Measurements from ENCODE around the gene TCEAL5. TPM values are rescaled to one million over a fixed set of nuclear protein-coding genes. Genes with fewer than 3 reads are reported as not detected.

The TCEAL5 gene
- total RNA-seq, 1 donor from 2014 or later = not detected

DNA sequence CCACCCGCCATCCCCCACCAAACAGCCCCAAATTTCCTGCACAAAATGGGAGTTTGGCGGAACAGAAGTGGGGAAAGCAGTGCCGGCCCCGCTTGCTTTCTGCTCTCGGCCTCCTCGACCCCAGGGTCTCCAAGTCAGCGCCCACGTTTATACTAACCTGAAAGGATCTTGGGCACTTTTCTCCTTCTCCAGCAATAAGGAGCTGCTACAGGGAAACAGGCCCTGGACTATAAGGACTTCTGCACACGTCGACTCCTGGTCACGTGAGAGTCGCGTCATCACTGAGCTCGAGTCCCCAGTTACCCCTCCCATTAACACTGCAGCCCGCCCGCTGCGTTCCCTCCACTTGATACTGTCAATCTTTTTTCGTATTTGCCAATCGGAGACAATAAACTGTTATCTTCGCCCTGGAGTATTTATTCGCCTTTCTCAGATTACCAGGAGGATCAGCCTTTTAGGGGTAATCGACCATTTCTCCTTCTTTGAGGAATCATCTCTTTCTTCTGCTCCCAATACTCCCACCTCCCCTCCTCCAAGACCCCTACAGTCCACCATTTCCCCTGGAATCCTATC is 21.5 kb downstream of the TCEAL5 start, which contains the start of gene TCEAL8:
TCEAL8 (minus strand) TSS at position 235 of the 573 bp plus-strand sequence. CDS start 1,176 bp downstream, outside the sequence.
- peak; percentile 45 to 90 for DNase-seq (ENCODE audit: low spot score in 2 of 2)
- Histone ChIP-seq H3K9me3 (no peaks in the 10 kb centered on the region), H3K4me3 (peak within 1 kb of the TSS; percentile 56 to 73), H3K4me1 (peaks cover 0 to 4% of the 10 kb centered on the region in 2 donors), H3K27me3 (no peaks in the 10 kb centered on the region), H3K27ac (peak within 1 kb of the TSS; percentile 76 to 83), H3K36me3 (no peaks in the 10 kb centered on the region)
- TF ChIP-seq, protein P1, sequence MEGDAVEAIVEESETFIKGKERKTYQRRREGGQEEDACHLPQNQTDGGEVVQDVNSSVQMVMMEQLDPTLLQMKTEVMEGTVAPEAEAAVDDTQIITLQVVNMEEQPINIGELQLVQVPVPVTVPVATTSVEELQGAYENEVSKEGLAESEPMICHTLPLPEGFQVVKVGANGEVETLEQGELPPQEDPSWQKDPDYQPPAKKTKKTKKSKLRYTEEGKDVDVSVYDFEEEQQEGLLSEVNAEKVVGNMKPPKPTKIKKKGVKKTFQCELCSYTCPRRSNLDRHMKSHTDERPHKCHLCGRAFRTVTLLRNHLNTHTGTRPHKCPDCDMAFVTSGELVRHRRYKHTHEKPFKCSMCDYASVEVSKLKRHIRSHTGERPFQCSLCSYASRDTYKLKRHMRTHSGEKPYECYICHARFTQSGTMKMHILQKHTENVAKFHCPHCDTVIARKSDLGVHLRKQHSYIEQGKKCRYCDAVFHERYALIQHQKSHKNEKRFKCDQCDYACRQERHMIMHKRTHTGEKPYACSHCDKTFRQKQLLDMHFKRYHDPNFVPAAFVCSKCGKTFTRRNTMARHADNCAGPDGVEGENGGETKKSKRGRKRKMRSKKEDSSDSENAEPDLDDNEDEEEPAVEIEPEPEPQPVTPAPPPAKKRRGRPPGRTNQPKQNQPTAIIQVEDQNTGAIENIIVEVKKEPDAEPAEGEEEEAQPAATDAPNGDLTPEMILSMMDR (IDR thresholded peaks at IDR 0.05) = no peak
- intact Hi-C loops (cut with DNase I) = loop anchor here (1.0 to 2.0 kb wide), 2 partner anchors 40 to 56 kb away; partner anchors contain the start of genes BEX2 and BEX4

DNA sequence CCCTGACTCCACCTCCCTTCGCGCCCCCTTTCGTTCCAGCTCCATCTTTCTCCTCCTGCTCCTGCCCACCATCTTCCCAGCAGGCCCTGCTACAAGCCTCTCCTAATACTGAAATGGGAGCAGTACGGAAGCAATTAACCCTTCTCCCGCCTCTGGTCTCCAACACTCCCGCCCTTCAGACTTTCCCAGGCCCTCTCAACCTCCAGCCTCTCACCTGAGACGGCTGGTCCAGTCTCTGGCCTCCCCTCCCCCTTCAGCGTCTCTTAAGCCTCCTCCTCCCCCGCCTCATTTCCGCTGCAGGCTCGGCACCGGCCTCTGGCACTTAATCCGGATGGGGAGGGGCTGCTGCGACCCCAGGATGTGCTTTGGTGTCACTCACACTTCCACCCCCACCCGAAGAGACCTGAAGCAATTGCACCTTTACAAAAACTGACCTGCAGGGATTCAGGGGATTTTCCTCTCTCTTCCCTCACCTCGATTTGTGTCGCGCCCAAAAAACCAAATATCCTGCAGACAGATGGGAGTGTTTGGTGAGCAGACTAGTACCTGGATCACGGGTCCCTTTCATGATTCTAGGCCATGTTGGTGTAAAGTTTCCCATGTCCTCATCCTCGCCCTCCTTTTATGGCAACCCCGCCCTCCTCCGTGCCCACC is 22.3 kb downstream of the TCEAL5 start:
- TF ChIP-seq, protein P1 (IDR thresholded peaks at IDR 0.05) = no peak

DNA sequence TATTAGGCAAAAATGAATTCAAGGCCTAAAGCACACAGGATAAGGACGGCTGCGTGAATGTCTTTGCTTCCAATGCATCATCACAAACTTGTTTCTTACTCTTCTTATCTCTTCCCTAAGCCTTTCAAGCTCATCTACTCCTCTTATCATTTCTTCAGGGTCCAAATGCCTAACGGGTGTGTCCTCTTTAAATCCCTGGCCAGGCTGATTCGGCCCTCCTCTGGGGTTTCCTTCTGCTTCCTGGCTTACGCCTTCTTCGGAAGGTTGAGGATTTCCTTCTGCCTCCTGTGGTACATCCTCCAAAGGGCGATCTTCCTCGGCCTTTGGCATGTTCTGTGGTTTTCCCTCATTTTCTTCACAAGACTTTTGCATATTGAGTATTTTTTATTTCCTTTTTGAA is 22.9 kb downstream of the TCEAL5 start:
- DNase-seq (ENCODE audit: low spot score in 2 of 2) = no peak
- Histone ChIP-seq H3K27me3 (no peaks in the 10 kb centered on the region), H3K9me3 (no peaks in the 10 kb centered on the region), H3K27ac (peak overlapping the region; percentile 76 to 83), H3K4me3 (peak overlapping the region; percentile 56 to 73), H3K36me3 (no peaks in the 10 kb centered on the region), H3K4me1 (peaks cover 0 to 4% of the 10 kb centered on the region in 2 donors)
- intact Hi-C loops (cut with DNase I) = loop anchor here (2.0 kb wide), 1 partner anchor 57 kb away; the partner anchor contains the start of gene BEX2
- TF ChIP-seq, protein P1 (IDR thresholded peaks at IDR 0.05) = no peak

More for the DNA sequence above, 22.3 kb downstream of the TCEAL5 start:
- no peak for DNase-seq (ENCODE audit: low spot score in 2 of 2)
- Histone ChIP-seq H3K27me3 (no peaks in the 10 kb centered on the region), H3K36me3 (no peaks in the 10 kb centered on the region), H3K4me1 (peaks cover 0 to 4% of the 10 kb centered on the region in 2 donors), H3K27ac (peak overlapping the region; percentile 76 to 83), H3K9me3 (no peaks in the 10 kb centered on the region), H3K4me3 (peak overlapping the region; percentile 56 to 73)
- intact Hi-C loops (cut with DNase I) = loop anchor here (2.0 kb wide), 1 partner anchor 57 kb away; the partner anchor contains the start of gene BEX2

DNA sequence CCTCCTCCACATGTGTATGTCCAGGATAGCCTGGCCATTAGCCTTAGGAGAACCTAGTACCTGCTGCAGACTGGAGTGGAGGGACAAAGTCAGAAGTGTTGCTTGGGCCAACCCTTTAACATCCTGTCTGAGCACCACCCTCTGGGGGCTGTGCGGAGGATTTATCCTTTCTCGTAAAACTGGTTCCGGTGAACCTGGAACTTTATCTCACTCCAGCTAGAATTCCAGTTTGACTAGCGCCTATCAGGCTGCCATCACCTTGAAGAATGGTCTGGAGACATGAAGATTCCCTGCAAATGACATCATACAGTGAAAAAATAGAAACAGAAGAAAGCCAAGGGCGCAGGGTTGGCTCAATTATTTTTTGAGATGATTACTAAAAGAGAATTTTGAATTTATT is 25.6 kb downstream of the TCEAL5 start:
- H3K4me1 ChIP-seq = peaks cover 0 to 4% of the 10 kb centered on the region in 2 donors
- no peak overlapping the region for H3K4me3 ChIP-seq
- no peak overlapping the region for H3K27ac ChIP-seq
- TF ChIP-seq, protein P1 (IDR thresholded peaks at IDR 0.05) = no peak
- DNase-seq (ENCODE audit: low spot score in 2 of 2) = no peak
- H3K27me3 ChIP-seq = no peaks in the 10 kb centered on the region
- intact Hi-C loops (cut with DNase I) = no loop called here
- no peaks in the 10 kb centered on the region for H3K9me3 ChIP-seq
- no peaks in the 10 kb centered on the region for H3K36me3 ChIP-seq

DNA sequence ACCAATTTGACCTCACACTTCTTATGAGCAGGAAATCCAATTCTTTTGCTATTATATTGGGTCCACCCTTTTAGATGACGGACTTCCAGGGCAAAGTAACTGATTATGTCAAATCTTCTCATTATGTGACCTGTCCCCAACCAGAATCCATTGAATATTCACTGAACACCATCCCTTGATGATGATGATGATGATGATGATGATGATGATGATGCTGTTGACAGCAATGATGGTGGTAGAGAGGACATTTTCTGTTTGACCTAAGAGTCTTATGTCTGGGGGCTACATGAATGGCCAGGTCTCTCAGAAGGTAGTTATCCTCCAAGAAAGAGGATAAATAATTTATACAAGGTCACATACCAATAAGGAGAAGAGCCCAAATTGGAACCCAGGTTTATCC is 26.7 kb downstream of the TCEAL5 start:
- H3K27me3 ChIP-seq = no peaks in the 10 kb centered on the region
- H3K4me3 ChIP-seq = no peak overlapping the region
- H3K27ac ChIP-seq = no peak overlapping the region
- no peaks in the 10 kb centered on the region for H3K36me3 ChIP-seq
- H3K9me3 ChIP-seq = no peaks in the 10 kb centered on the region
- DNase-seq (ENCODE audit: low spot score in 2 of 2) = no peak
- TF ChIP-seq, protein P1 (IDR thresholded peaks at IDR 0.05) = no peak
- peaks cover 0 to 4% of the 10 kb centered on the region in 2 donors for H3K4me1 ChIP-seq
- intact Hi-C loops (cut with DNase I) = no loop called here

Measured in ascending aorta (tissue), 2 donors.